ENCODE measurements around the gene UBXN10.

- TF ChIP-seq CTCF (conservative IDR thresholded peaks at IDR 0.05; ENCODE audit: low read length) (no peak), EZH2phosphoT487 (IDR thresholded peaks at IDR 0.05; ENCODE audit: borderline replicate concordance, low read depth, low read length) (no peak)
Observed at GRCh38 chr1:20220036-20220435, 34.1 kb downstream of the UBXN10 start.
